Endothelial cell of umbilical vein (primary cell): ENCODE measurements around the gene ZNF680. TPM values are rescaled to one million over a fixed set of nuclear protein-coding genes. Genes with fewer than 3 reads are reported as not detected.

Source experiments
- BruUV-seq: library from RNA; stranded (reverse); fragments of 400-500 nt; replicated peaks from 2 replicates; lab custom pipeline; 2021; lab: Mats Ljungman, UMichigan
- CTCF ChIA-PET: fragments of 300-600, 350-600 bp; sonication (Branson Sonifier 250); formaldehyde crosslinking; loops from one replicate; lab custom pipeline; 2021; ENCODE audit warnings: antibody characterized with exemption, inconsistent platforms; lab: Charles Lee
- POLR2A ChIA-PET: fragments of 300-600, 350-600 bp; sonication (Branson Sonifier 250); formaldehyde crosslinking; loops from one replicate; lab custom pipeline; 2021; ENCODE audit warnings: antibody characterized with exemption, inconsistent platforms; lab: Charles Lee
- DNase-seq: peaks from one replicate; pipeline ENCODE4 v3.0.0-alpha.2; 2011; ENCODE audit warnings: low read depth, low spot score
- FAIRE-seq: peaks from 2 replicates; lab custom pipeline; 2011; peaks lifted over from hg19 to GRCh38; lab: Jason Lieb, UNC
- H2AFZ ChIP-seq: 2 replicates; pipeline ENCODE4 v1.6.0; 2012; ENCODE audit warnings: low read depth, low read length, control low read depth, inconsistent platforms
- H3K27ac ChIP-seq: 2 replicates; pipeline ENCODE4 v1.5.1; 2011; ENCODE audit warnings: low read depth, mild to moderate bottlenecking, control low read depth, low read length, moderate library complexity; ENCODE audit not compliant: insufficient read depth
- H3K27me3 ChIP-seq, 2 experiments: 2 replicates each; pipeline versions ENCODE4 v1.6.0 to v1.6.1; 2011; ENCODE audit warnings: low read length in 2 of 2, mixed read lengths in 1 of 2; ENCODE audit not compliant: control insufficient read depth in 2 of 2, insufficient read depth in 2 of 2
- H3K36me3 ChIP-seq, 2 experiments: 2 replicates in 1 of 2; 3 replicates in 1 of 2; pipeline ENCODE4 v1.5.1; 2011; ENCODE audit warnings: low read length in 2 of 2, mild to moderate bottlenecking in 1 of 2, moderate library complexity in 1 of 2; ENCODE audit not compliant: control insufficient read depth in 2 of 2, insufficient read depth in 2 of 2; ENCODE audit errors: extremely low read depth in 1 of 2
- H3K4me1 ChIP-seq: 3 replicates; pipeline ENCODE4 v1.5.1; 2011; ENCODE audit warnings: mild to moderate bottlenecking, low read length; ENCODE audit not compliant: control insufficient read depth, insufficient read depth; ENCODE audit errors: extremely low read depth
- H3K4me2 ChIP-seq: 2 replicates; pipeline ENCODE4 v1.6.1; 2011; ENCODE audit warnings: low read length, control low read depth, mixed read lengths; ENCODE audit not compliant: insufficient read depth
- H3K4me3 ChIP-seq, 3 experiments: fragments of 200-600 bp in 1 of 3; sonication (generic), shearing (Covaris generic) in 1 of 3; replicated peaks in 1 of 3; 2 replicates each; pipeline ENCODE4 v1.5.1; 2011 to 2016; ENCODE audit warnings: control low read depth in 3 of 3, low read length in 3 of 3, mild to moderate bottlenecking in 2 of 3, inconsistent platforms in 1 of 3, low read depth in 1 of 3, moderate library complexity in 1 of 3; ENCODE audit not compliant: insufficient read depth in 1 of 3
- H3K79me2 ChIP-seq: 2 replicates; pipeline ENCODE4 v1.6.0; 2012; ENCODE audit warnings: low read length, inconsistent platforms; ENCODE audit not compliant: control insufficient read depth, insufficient read depth
- H3K9ac ChIP-seq: replicated peaks from 2 replicates; pipeline ENCODE3; 2011; ENCODE audit warnings: low read length, control low read depth; ENCODE audit not compliant: insufficient read depth; ENCODE audit errors: extremely low read depth
- H3K9me1 ChIP-seq: replicated peaks from 3 replicates; pipeline ENCODE4 v1.6.0; 2011; ENCODE audit warnings: mild to moderate bottlenecking, low read length; ENCODE audit not compliant: control insufficient read depth, insufficient read depth; ENCODE audit errors: extremely low read depth
- H3K9me3 ChIP-seq: replicated peaks from 2 replicates; pipeline ENCODE4 v1.5.1; 2012; ENCODE audit warnings: low read length, inconsistent platforms; ENCODE audit not compliant: control insufficient read depth, insufficient read depth
- H4K20me1 ChIP-seq: replicated peaks from 2 replicates; pipeline ENCODE3; 2011; ENCODE audit warnings: mild to moderate bottlenecking, low read length; ENCODE audit not compliant: control insufficient read depth, insufficient read depth; ENCODE audit errors: extremely low read depth
- CTCF ChIP-seq, 2 donors: IDR thresholded peaks; 1 replicate in 1 of 2; 2 replicates in 1 of 2; pipeline ENCODE4 v1.5.1; 2011; ENCODE audit warnings: low read length in 2 of 2, mild to moderate bottlenecking in 2 of 2, moderate library complexity in 2 of 2, control low read depth in 1 of 2, inconsistent platforms in 1 of 2, low read depth in 1 of 2; ENCODE audit not compliant: insufficient read depth in 1 of 2; ENCODE audit errors: extremely low read depth in 1 of 2
- EZH2 ChIP-seq: IDR thresholded peaks from 2 replicates; pipeline ENCODE4 v1.6.1; 2012; ENCODE audit warnings: borderline replicate concordance, low read depth, mild to moderate bottlenecking, moderate library complexity, low read length, inconsistent platforms; ENCODE audit not compliant: severe bottlenecking
- FOS ChIP-seq: IDR thresholded peaks from 2 replicates; pipeline ENCODE4 v1.6.1; 2011; ENCODE audit warnings: mild to moderate bottlenecking, low read length, moderate library complexity, borderline replicate concordance; ENCODE audit not compliant: insufficient read depth
- GATA2 ChIP-seq: IDR thresholded peaks from 2 replicates; pipeline ENCODE4 v1.7.0; 2011; ENCODE audit warnings: low read depth, mild to moderate bottlenecking, moderate library complexity, mixed read lengths, low read length; ENCODE audit not compliant: insufficient read length, insufficient read depth
- JUN ChIP-seq: IDR thresholded peaks from 2 replicates; pipeline ENCODE4 v1.6.1; 2011; ENCODE audit warnings: borderline replicate concordance, low read depth; ENCODE audit not compliant: insufficient read length, insufficient read depth
- MYC ChIP-seq: IDR thresholded peaks from one replicate; pipeline ENCODE4 v1.6.1; 2011; ENCODE audit warnings: mild to moderate bottlenecking, low read depth, low read length
- POLR2A ChIP-seq: IDR thresholded peaks from 2 replicates; pipeline ENCODE4 v1.6.1; 2012; ENCODE audit warnings: low read depth, mild to moderate bottlenecking, control low read depth, low read length
- POLR2AphosphoS5 ChIP-seq: IDR thresholded peaks from 2 replicates; pipeline ENCODE4 v1.6.1; 2012; ENCODE audit warnings: low read depth, mild to moderate bottlenecking, control low read depth, low read length, moderate library complexity; ENCODE audit not compliant: insufficient read depth
- dilution Hi-C: fragments of 300-500 bp; cut with MboI; formaldehyde crosslinking; loops from one replicate; pipeline ENCODE4 v1.15.0; 2019; ENCODE audit warnings: low sequenced_read_pairs; ENCODE audit not compliant: extremely low pct_ligation_motif_present
- intact Hi-C: fragments of 100-400 bp; cut with micrococcal nuclease; formaldehyde crosslinking; loops from one replicate; pipeline ENCODE4 v1.10.0; 2022
- polyA plus RNA-seq, 4 experiments: library from polyadenylated mRNA; depleted of rRNA in 3 of 4; stranded (reverse) in 3 of 4; unstranded in 1 of 4; fragments of >200 nt; gene quantifications; 2 replicates each; pipeline versions ENCODE4 v1.2.1 to v1.2.3, GENCODE V29; 2011 to 2012; ENCODE audit warnings: missing spikeins in 1 of 4
- total RNA-seq: library from RNA; stranded (reverse); gene quantifications from 2 replicates; pipeline ENCODE4 v1.2.3, GENCODE V29; 2021
- TF ChIP-seq, protein P1 (sequence below): IDR thresholded peaks from 2 replicates; pipeline ENCODE4 v1.6.1; 2011; ENCODE audit not compliant: insufficient read depth, insufficient read length

The ZNF680 gene
- total and polyA plus RNA-seq, 2 donors (not counting 3 experiments of a cell fraction or from before 2014, with no cell fraction given), result 1.0 to 10.8 TPM

GRCh38 chr7:64485623-64486022, 77.2 kb downstream of the ZNF680 start:
- DNase-seq (no peak), FAIRE-seq (no peak)
- Histone ChIP-seq H3K9me3 (peaks cover 5% of the 10 kb centered on the region), H3K9me1 (no peaks in the 10 kb centered on the region), H3K36me3 (no peaks in the 10 kb centered on the region), H2AFZ (no peak overlapping the region), H3K9ac (no peak overlapping the region), H3K4me2 (no peak overlapping the region), H3K4me1 (no peaks in the 10 kb centered on the region), H3K79me2 (no peaks in the 10 kb centered on the region), H3K4me3 (no peak overlapping the region), H3K27me3 (no peaks in the 10 kb centered on the region), H4K20me1 (no peaks in the 10 kb centered on the region), H3K27ac (no peak overlapping the region)
- TF ChIP-seq POLR2AphosphoS5 (no peak), FOS (no peak), EZH2 (no peak), POLR2A (no peak), CTCF (IDR thresholded peaks at IDR 0.05; ENCODE audit: extremely low read depth in 1 of 2, insufficient read depth in 1 of 2, low read depth in 1 of 2, low read length in 2 of 2) (no peak), MYC (no peak), GATA2 (no peak), JUN (no peak)
- TF ChIP-seq, protein P1, sequence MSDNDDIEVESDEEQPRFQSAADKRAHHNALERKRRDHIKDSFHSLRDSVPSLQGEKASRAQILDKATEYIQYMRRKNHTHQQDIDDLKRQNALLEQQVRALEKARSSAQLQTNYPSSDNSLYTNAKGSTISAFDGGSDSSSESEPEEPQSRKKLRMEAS, result no peak
- POLR2A ChIA-PET, result no interaction called here
- dilution Hi-C loops, result no loop called here
- intact Hi-C loops, result no loop called here
- BruUV-seq, result no TSS peak
- CTCF ChIA-PET, result no interaction called here

Other genes starting within 250 kb of the ZNF680 start
- gene ZNF736, start 249.1 kb downstream of the ZNF680 start, total RNA-seq, result 6.3 and 9.0 TPM in 2 replicates
- 1.2 TPM in 2 replicates for gene ZNF736, start 249.1 kb downstream of the ZNF680 start, polyA plus RNA-seq
- 5.6 and 5.8 TPM in 2 replicates for gene ZNF107, start 103.1 kb upstream of the ZNF680 start, total RNA-seq
- gene ZNF107, start 103.1 kb upstream of the ZNF680 start, polyA plus RNA-seq, result 0.73 and 0.77 TPM in 2 replicates
- gene ZNF138, start 231.4 kb upstream of the ZNF680 start, total RNA-seq, result 3.3 and 4.4 TPM in 2 replicates
- gene ZNF138, start 231.4 kb upstream of the ZNF680 start, polyA plus RNA-seq, result 1.5 and 2.0 TPM in 2 replicates